ENCODE measurements around the gene BORCS6. TPM values are rescaled to one million over a fixed set of nuclear protein-coding genes. Genes with fewer than 3 reads are reported as not detected.

Gene BORCS6
- total and polyA plus RNA-seq, 2 of the 13 experiments (the other 11 are each of a cell fraction or from before 2014, with no cell fraction given): 2.0 to 5.1 TPM

DNA sequence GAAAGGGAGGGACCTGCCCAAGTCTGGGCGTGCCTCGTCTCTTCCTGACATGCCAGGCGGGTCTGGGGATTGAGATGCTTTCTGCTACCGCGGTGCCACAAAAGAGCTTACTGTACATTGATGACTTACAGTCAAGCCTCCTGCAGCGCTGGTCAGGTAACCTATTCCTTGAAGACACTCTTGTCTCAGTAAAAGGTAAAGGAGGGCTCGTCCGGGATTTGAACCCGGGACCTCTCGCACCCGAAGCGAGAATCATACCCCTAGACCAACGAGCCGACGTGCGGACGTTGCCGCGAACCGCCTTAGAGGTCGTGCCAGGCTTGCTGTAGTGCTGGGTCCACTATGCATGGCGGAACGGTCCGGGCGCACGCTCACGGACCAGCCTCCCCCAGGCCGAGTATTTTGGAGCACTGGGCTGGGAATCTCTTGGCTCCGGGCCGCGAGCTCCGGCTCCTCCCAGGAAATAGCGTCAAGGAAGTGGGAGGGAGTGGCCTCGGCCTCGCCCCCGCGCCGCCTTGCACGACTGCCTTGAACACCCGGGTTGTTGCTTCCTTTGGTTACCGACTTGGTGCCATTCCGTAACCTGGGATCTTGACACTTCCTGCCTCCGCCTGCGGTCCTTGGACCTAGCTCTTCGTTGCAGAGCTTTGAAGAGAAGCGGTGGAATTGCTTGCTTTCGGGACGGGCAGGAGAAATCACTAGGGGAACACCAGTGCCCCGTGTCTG, 32.8 kb upstream of the BORCS6 start (continued):
- no peak; the same call in 1 of the 2 replicates for TF ChIP-seq CCDC6 (CRISPR knock-in tag; IDR thresholded peaks at IDR 0.05)
- TF ChIP-seq ZSCAN30 (CRISPR knock-in tag; IDR thresholded peaks at IDR 0.05): peak; percentile 84; the same call in 1 of the 2 replicates
- peak; percentile 88 for TF ChIP-seq ARNT2 (CRISPR knock-in tag; IDR thresholded peaks at IDR 0.05; ENCODE audit: low read depth)
- TF ChIP-seq ZNF30 (CRISPR knock-in tag; IDR thresholded peaks at IDR 0.05): no peak
- peak; percentile 45; the same call in 1 of the 2 replicates for TF ChIP-seq DR1 (CRISPR knock-in tag; IDR thresholded peaks at IDR 0.05)
- no peak for TF ChIP-seq MATR3 (CRISPR knock-in tag; IDR thresholded peaks at IDR 0.05)
- no peak for TF ChIP-seq NKX3-1 (CRISPR knock-in tag; IDR thresholded peaks at IDR 0.05)
- TF ChIP-seq ELF4 (CRISPR knock-in tag; IDR thresholded peaks at IDR 0.05; ENCODE audit: borderline replicate concordance): no peak
- TF ChIP-seq ZNF274 (CRISPR knock-in tag; IDR thresholded peaks at IDR 0.05): 0 out of 2 replicates have a peak, but pooled peaks have one; percentile 9
- TF ChIP-seq FOXP1 (IDR thresholded peaks at IDR 0.05): no peak
- TF ChIP-seq FOXP1 (CRISPR knock-in tag; IDR thresholded peaks at IDR 0.05): 0 out of 2 replicates have a peak, but pooled peaks have one; percentile 5
- no peak; the same call in 1 of the 2 replicates for TF ChIP-seq RFX3 (CRISPR knock-in tag; IDR thresholded peaks at IDR 0.05)
- TF ChIP-seq ZNF337 (CRISPR knock-in tag; IDR thresholded peaks at IDR 0.05; ENCODE audit: borderline replicate concordance, low read depth): 0 out of 2 replicates have a peak, but pooled peaks have one; percentile 17
- peak; percentile 82; the same call in 1 of the 2 replicates for TF ChIP-seq ZHX1 (CRISPR knock-in tag; IDR thresholded peaks at IDR 0.05; ENCODE audit: low read depth)
- TF ChIP-seq, protein P1, sequence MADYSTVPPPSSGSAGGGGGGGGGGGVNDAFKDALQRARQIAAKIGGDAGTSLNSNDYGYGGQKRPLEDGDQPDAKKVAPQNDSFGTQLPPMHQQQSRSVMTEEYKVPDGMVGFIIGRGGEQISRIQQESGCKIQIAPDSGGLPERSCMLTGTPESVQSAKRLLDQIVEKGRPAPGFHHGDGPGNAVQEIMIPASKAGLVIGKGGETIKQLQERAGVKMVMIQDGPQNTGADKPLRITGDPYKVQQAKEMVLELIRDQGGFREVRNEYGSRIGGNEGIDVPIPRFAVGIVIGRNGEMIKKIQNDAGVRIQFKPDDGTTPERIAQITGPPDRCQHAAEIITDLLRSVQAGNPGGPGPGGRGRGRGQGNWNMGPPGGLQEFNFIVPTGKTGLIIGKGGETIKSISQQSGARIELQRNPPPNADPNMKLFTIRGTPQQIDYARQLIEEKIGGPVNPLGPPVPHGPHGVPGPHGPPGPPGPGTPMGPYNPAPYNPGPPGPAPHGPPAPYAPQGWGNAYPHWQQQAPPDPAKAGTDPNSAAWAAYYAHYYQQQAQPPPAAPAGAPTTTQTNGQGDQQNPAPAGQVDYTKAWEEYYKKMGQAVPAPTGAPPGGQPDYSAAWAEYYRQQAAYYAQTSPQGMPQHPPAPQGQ (CRISPR knock-in tag; IDR thresholded peaks at IDR 0.05; ENCODE audit: borderline replicate concordance): no peak
- TF ChIP-seq GPN1 (CRISPR knock-in tag; IDR thresholded peaks at IDR 0.05; ENCODE audit: borderline replicate concordance): no peak
- TF ChIP-seq ZNF235 (CRISPR knock-in tag; IDR thresholded peaks at IDR 0.05; ENCODE audit: borderline replicate concordance): peak; percentile 33; the same call in 1 of the 2 replicates
- TF ChIP-seq, protein P2, sequence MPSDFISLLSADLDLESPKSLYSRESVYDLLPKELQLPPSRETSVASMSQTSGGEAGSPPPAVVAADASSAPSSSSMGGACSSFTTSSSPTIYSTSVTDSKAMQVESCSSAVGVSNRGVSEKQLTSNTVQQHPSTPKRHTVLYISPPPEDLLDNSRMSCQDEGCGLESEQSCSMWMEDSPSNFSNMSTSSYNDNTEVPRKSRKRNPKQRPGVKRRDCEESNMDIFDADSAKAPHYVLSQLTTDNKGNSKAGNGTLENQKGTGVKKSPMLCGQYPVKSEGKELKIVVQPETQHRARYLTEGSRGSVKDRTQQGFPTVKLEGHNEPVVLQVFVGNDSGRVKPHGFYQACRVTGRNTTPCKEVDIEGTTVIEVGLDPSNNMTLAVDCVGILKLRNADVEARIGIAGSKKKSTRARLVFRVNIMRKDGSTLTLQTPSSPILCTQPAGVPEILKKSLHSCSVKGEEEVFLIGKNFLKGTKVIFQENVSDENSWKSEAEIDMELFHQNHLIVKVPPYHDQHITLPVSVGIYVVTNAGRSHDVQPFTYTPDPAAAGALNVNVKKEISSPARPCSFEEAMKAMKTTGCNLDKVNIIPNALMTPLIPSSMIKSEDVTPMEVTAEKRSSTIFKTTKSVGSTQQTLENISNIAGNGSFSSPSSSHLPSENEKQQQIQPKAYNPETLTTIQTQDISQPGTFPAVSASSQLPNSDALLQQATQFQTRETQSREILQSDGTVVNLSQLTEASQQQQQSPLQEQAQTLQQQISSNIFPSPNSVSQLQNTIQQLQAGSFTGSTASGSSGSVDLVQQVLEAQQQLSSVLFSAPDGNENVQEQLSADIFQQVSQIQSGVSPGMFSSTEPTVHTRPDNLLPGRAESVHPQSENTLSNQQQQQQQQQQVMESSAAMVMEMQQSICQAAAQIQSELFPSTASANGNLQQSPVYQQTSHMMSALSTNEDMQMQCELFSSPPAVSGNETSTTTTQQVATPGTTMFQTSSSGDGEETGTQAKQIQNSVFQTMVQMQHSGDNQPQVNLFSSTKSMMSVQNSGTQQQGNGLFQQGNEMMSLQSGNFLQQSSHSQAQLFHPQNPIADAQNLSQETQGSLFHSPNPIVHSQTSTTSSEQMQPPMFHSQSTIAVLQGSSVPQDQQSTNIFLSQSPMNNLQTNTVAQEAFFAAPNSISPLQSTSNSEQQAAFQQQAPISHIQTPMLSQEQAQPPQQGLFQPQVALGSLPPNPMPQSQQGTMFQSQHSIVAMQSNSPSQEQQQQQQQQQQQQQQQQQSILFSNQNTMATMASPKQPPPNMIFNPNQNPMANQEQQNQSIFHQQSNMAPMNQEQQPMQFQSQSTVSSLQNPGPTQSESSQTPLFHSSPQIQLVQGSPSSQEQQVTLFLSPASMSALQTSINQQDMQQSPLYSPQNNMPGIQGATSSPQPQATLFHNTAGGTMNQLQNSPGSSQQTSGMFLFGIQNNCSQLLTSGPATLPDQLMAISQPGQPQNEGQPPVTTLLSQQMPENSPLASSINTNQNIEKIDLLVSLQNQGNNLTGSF (CRISPR knock-in tag; IDR thresholded peaks at IDR 0.05): no peak

Measured in HepG2 (cell line).